GM19193 (cell line): ENCODE results near the gene DNAAF2.
A peak's percentile ranks its signal among the peaks of the same experiment; 100 is the strongest.

Experiments used
- POLR2A ChIP-seq: IDR thresholded peaks from 4 replicates; pipeline ENCODE4 v1.6.1; 2011; ENCODE audit not compliant: insufficient read depth, insufficient read length; ENCODE audit errors: extremely low read depth

Gene DNAAF2

DNA sequence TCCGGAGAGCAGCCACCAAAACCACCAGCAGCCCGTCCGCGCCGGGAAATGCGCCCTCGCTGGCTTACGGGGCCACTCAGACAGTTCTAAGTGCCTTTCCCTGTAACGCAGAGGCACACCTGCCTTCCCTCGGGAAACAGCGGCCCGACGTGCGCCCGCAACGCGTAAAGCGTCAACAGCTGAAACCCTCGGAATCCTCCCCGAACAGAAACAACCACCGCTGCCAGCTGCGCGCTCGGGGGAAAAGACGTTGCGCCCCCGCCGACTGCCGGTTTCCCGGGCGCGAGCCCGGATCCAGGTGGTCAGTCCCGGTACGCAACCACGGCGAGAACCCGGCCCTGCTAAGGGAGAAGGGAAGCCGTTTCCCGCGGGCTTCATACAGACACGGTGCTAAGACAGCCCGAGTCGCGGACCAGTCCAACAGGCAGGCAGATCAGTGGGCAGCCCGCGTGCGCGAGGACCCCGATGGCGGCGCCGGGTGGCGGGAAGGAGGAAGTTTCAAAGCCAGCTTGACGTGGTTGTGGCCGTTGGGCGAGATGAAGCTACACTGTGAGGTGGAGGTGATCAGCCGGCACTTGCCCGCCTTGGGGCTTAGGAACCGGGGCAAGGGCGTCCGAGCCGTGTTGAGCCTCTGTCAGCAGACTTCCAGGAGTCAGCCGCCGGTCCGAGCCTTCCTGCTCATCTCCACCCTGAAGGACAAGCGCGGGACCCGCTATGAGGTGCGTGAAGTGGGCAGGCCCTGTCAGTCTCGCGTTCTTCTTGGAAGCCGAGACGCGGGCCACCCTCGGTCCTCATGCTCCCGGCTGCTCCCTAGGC lies 36.4 kb downstream of the DNAAF2 start, which contains the start of gene LRR1:
LRR1 (plus strand) TSS at position 456 of the 816 bp plus-strand sequence; CDS start at position 537, 81 bp downstream.
- peak; percentile 89 for TF ChIP-seq POLR2A

DNA sequence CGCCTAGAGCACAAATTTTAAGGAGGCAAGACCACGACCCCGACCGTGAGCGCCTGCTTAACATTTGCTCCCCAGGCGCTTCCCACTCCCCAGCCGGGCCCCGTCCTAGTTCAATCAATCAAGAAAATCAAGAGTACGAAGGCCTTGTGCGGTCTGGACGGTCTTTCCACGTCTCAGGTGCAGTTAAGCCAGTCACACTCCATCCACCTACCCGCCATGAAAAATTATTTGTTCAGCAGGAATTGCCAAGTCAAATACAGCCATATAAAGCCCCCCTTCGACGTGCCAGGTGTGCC lies 36.9 kb downstream of the DNAAF2 start:
- no peak for TF ChIP-seq POLR2A

GRCh38 chr14:49594347-49595091 lies 40.5 kb downstream of the DNAAF2 start:
- no peak for TF ChIP-seq POLR2A

DNA sequence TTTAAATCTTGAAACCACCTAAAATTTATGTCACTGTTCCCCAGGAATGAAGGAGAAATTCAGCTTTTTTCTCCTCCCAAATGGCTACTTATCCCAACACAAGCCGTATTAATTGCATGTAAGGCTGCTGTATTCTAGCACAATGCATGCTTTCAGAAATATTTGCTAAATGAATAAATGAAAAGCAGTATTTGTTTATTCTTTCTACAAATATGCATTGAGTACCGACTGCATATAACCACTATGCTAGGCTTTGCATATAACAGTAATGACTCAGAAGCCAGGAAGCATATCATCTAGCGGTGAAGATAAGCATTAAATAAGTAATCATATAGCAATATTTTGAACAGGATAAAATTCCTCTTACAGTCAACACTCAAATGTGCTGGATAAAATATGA lies 42.0 kb downstream of the DNAAF2 start:
- no peak for TF ChIP-seq POLR2A

DNA sequence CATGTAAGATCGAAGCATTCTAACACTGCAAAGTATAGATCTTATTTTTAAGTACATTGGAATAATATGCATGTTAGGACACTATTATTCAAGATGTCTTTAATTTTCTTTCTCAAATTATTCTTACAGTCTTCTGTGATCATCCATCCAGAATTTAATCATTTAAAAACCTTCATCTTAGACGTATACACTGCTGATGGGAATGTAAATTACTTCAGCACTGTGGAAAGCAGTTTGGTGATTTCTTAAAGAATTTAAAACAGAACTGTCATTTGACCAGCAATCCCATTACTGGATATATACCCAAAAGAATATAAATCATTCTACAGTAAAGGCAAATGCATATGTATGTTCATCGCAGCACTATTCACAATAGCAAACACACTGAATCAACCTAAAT lies 45.7 kb downstream of the DNAAF2 start:
- TF ChIP-seq POLR2A, result no peak

- TF ChIP-seq POLR2A, result no peak
These were observed 48.2 kb downstream of the DNAAF2 start for GRCh38 chr14:49586673-49587460.

GRCh38 chr14:49585803-49586672 lies 49.0 kb downstream of the DNAAF2 start, which contains the start of gene RPS29:
Gene RPS29 (minus strand): TSS chr14:49586380. CDS start chr14:49586346, 34 bp downstream.
- TF ChIP-seq POLR2A, result peak; percentile 95

DNA sequence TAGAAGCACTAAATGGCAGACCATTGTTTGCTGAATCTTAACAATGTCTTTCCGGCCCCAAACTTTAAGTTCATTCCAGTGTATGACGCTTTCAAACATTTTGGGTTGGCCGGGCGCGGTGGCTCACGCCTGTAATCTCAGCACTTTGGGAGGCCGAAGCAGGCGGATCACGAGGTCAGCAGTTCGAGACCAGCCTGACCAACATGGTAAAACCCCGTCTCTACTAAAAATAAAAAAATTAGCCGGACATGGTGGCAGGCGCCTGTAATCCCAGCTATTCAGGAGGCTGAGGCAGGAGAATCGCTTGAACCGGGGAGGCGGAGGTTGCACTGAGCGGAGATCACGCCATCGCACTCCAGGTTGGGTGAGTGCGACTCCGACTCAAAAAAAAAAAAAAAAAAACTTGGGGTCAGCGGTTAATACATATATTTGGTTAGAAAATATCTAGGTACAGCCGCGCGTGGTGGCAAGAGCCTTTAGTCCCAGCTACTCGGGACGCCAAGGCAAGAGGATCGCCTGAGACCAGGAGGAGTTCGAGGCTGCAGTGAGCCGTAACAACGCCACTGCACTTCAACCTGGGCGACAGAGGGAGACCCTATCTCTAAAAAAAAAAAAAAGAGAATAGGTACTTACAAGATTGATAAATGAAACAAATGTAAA lies 49.9 kb downstream of the DNAAF2 start:
- TF ChIP-seq POLR2A, result peak; percentile 24

- TF ChIP-seq POLR2A, result peak; percentile 27
These were observed 51.0 kb downstream of the DNAAF2 start for GRCh38 chr14:49584058-49584457.

DNA sequence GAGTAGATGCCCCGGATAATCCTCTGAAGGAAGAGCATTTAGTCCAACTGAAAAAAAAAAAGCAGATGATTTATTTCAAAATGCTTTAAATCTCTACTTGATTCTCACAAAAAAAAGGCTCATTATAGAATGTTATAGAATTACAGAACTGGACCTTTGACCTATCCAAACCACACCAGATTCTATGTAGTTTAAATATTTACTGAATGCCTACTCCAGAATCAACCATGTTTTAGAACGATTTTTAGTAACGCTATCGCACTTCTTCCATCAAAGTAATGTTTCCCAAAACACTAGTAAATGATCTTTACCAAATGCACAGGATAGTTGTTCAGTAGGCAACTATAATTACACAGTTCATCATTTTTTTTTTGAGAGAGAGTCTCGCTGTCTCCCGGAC lies 51.4 kb downstream of the DNAAF2 start:
- no peak for TF ChIP-seq POLR2A

GRCh38 chr14:49582113-49582977 lies 52.7 kb downstream of the DNAAF2 start:
- no peak for TF ChIP-seq POLR2A

- no peak for TF ChIP-seq POLR2A
These were observed 53.6 kb downstream of the DNAAF2 start for GRCh38 chr14:49581209-49582112.
